ENCODE data around the gene SSTR3.

Gene SSTR3

DNA sequence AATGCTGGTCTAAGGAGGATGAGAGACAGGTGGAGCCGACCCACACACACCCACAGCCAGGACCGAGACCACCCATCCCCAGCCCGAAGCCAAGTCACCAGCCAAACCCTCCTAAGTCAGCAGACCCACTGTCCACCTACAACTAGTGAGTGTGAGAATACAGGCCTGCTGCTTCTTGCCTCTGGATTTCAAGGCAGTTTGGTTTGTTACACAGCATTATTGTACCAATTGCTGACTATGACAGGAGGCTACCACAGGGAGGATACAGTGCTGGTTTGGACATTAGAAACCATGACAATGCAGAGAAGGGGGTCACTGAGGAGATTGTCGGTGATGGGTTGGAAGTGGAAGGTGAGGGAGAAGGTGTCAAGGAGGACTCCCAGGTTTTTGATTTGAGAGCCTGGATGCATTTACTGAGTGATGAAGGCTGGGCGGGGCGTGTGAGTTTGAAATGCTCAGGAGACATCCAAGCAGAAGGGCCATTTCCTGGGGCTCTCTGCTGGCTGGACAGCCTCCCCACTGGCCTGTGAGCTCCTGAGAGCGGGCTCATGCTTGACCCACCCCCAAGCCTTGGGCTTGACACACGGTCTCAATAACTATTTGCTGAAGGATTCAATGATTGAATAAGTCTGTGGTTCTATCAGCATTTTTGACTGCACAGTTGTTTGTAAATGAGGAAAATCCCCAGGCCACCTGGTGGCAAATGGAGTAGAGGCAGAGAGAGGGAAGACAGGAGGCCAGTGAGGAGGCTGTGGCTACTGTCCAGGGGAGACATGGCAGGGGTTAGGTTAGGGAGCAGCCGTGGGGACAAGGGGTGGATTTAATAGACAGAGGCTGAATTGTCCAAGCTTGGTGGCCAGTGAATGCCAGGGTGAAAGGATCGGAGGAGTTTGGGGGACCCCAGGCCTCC is 9.4 kb upstream of the SSTR3 start:
- Histone ChIP-seq H3K79me2 (ENCODE audit: control insufficient read depth, insufficient read depth, low read length, poor library complexity) (no peaks in the 10 kb centered on the region), H3K27ac (ENCODE audit: low read depth, low read length) (no peak overlapping the region), H3K23ac (ENCODE audit: low read length) (no peak overlapping the region), H3K27me3 (ENCODE audit: insufficient read depth, low read length) (no peaks in the 10 kb centered on the region), H3K4ac (ENCODE audit: low read depth, low read length) (no peak overlapping the region), H4K12ac (ENCODE audit: low read depth, low read length) (no peak overlapping the region), H2AFZ (ENCODE audit: insufficient read depth, low read length, poor library complexity) (no peak overlapping the region), H3K4me1 (ENCODE audit: control insufficient read depth in 1 of 2, insufficient read depth in 2 of 2, low read length in 2 of 2) (no peaks in the 10 kb centered on the region), H2BK120ac (ENCODE audit: insufficient read depth, low read length, poor library complexity) (no peak overlapping the region), H3K36me3 (ENCODE audit: control insufficient read depth in 1 of 2, insufficient read depth in 2 of 2, low read length in 2 of 2) (no peaks in the 10 kb centered on the region), H3K18ac (ENCODE audit: low read length) (no peak overlapping the region), H3K79me1 (ENCODE audit: low read length) (no peaks in the 10 kb centered on the region), H3K4me2 (ENCODE audit: low read length) (no peak overlapping the region), H3K4me3 (ENCODE audit: low read depth, low read length) (no peak overlapping the region), H3K9ac (ENCODE audit: low read length) (no peak overlapping the region), H4K91ac (ENCODE audit: low read depth, low read length) (no peak overlapping the region), H4K8ac (ENCODE audit: low read depth, low read length) (no peak overlapping the region), H2BK12ac (ENCODE audit: low read length) (no peak overlapping the region), H3K9me3 (ENCODE audit: insufficient read depth, low read depth, low read length) (peaks cover 3% of the 10 kb centered on the region), H2AK5ac (ENCODE audit: low read length) (no peak overlapping the region), H3K14ac (ENCODE audit: low read length) (no peak overlapping the region), H2BK5ac (ENCODE audit: low read depth, low read length, poor library complexity) (no peak overlapping the region)
- no peak for DNase-seq
- WGBS (ENCODE audit: extremely low coverage, insufficient coverage, insufficient read length) = no CpG with 5 or more reads among the region's 10 CpGs

DNA sequence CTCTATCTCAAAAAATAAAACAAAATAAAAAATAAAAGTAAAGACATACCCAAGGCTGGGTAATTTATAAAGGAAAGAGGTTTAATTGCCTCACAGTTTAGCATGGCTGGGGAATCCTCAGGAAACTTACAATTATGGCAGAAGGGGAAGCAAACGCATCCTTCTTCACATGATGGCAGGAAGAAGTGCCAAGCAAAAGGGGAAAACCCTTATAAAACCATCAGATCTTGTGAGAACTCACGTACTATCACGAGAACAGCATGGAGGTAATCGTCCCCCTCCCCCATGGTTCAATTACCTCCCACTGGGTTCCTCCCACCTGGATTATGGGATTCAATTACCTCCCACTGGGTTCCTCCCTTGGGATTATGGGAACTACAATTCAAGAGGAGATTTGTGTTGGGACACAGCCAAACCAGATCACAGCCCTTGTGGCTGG is 8.3 kb upstream of the SSTR3 start:
- Histone ChIP-seq H2BK5ac (ENCODE audit: low read depth, low read length, poor library complexity) (no peak overlapping the region), H3K23ac (ENCODE audit: low read length) (no peak overlapping the region), H2BK120ac (ENCODE audit: insufficient read depth, low read length, poor library complexity) (no peak overlapping the region), H3K14ac (ENCODE audit: low read length) (no peak overlapping the region), H3K36me3 (ENCODE audit: control insufficient read depth in 1 of 2, insufficient read depth in 2 of 2, low read length in 2 of 2) (no peaks in the 10 kb centered on the region), H3K27me3 (ENCODE audit: insufficient read depth, low read length) (no peaks in the 10 kb centered on the region), H3K4me3 (ENCODE audit: low read depth, low read length) (no peak overlapping the region), H2AK5ac (ENCODE audit: low read length) (no peak overlapping the region), H4K8ac (ENCODE audit: low read depth, low read length) (no peak overlapping the region), H3K9me3 (ENCODE audit: insufficient read depth, low read depth, low read length) (peaks cover 3% of the 10 kb centered on the region), H3K79me2 (ENCODE audit: control insufficient read depth, insufficient read depth, low read length, poor library complexity) (no peaks in the 10 kb centered on the region), H3K4me1 (ENCODE audit: control insufficient read depth in 1 of 2, insufficient read depth in 2 of 2, low read length in 2 of 2) (no peaks in the 10 kb centered on the region), H4K91ac (ENCODE audit: low read depth, low read length) (no peak overlapping the region), H3K18ac (ENCODE audit: low read length) (no peak overlapping the region), H2BK12ac (ENCODE audit: low read length) (no peak overlapping the region), H3K4ac (ENCODE audit: low read depth, low read length) (no peak overlapping the region), H2AFZ (ENCODE audit: insufficient read depth, low read length, poor library complexity) (no peak overlapping the region), H3K4me2 (ENCODE audit: low read length) (no peak overlapping the region), H3K27ac (ENCODE audit: low read depth, low read length) (no peak overlapping the region), H3K79me1 (ENCODE audit: low read length) (no peaks in the 10 kb centered on the region), H4K12ac (ENCODE audit: low read depth, low read length) (no peak overlapping the region), H3K9ac (ENCODE audit: low read length) (no peak overlapping the region)
- WGBS (ENCODE audit: extremely low coverage, insufficient coverage, insufficient read length) = no CpG with 5 or more reads among the region's 4 CpGs
- DNase-seq = no peak

DNA sequence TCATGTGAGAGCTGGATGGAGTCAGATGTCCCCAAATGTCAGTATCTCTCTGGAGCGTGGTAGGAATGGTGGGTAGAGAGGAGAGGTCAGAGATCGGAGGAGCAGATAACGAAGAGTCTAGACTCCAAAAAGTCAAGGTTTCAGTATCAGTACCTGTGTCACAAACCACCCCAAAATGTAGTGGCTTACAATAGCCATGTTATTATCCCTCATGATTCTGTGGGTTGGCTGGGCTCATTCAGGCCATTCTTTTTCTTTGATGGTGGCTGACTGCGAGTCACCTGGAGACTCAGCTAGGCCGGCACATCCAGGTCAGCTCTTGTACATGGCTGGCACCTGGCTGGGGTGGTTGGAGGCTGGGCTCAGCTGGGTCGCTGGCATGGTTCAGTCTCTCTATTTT is 7.3 kb upstream of the SSTR3 start:
- Histone ChIP-seq H3K4me3 (ENCODE audit: low read depth, low read length) (no peak overlapping the region), H3K14ac (ENCODE audit: low read length) (no peak overlapping the region), H3K36me3 (ENCODE audit: control insufficient read depth in 1 of 2, insufficient read depth in 2 of 2, low read length in 2 of 2) (no peaks in the 10 kb centered on the region), H3K4me2 (ENCODE audit: low read length) (no peak overlapping the region), H3K27me3 (ENCODE audit: insufficient read depth, low read length) (no peaks in the 10 kb centered on the region), H3K9ac (ENCODE audit: low read length) (no peak overlapping the region), H4K8ac (ENCODE audit: low read depth, low read length) (no peak overlapping the region), H3K4me1 (ENCODE audit: control insufficient read depth in 1 of 2, insufficient read depth in 2 of 2, low read length in 2 of 2) (no peaks in the 10 kb centered on the region), H4K12ac (ENCODE audit: low read depth, low read length) (no peak overlapping the region), H4K91ac (ENCODE audit: low read depth, low read length) (no peak overlapping the region), H3K79me1 (ENCODE audit: low read length) (no peaks in the 10 kb centered on the region), H3K27ac (ENCODE audit: low read depth, low read length) (no peak overlapping the region), H3K79me2 (ENCODE audit: control insufficient read depth, insufficient read depth, low read length, poor library complexity) (no peaks in the 10 kb centered on the region), H2AK5ac (ENCODE audit: low read length) (no peak overlapping the region), H2AFZ (ENCODE audit: insufficient read depth, low read length, poor library complexity) (no peak overlapping the region), H3K23ac (ENCODE audit: low read length) (no peak overlapping the region), H3K4ac (ENCODE audit: low read depth, low read length) (no peak overlapping the region), H3K9me3 (ENCODE audit: insufficient read depth, low read depth, low read length) (peaks cover 3% of the 10 kb centered on the region), H3K18ac (ENCODE audit: low read length) (no peak overlapping the region), H2BK12ac (ENCODE audit: low read length) (no peak overlapping the region), H2BK5ac (ENCODE audit: low read depth, low read length, poor library complexity) (no peak overlapping the region), H2BK120ac (ENCODE audit: insufficient read depth, low read length, poor library complexity) (no peak overlapping the region)
- no peak for DNase-seq
- WGBS (ENCODE audit: extremely low coverage, insufficient coverage, insufficient read length) = no CpG with 5 or more reads among the region's 6 CpGs

DNA sequence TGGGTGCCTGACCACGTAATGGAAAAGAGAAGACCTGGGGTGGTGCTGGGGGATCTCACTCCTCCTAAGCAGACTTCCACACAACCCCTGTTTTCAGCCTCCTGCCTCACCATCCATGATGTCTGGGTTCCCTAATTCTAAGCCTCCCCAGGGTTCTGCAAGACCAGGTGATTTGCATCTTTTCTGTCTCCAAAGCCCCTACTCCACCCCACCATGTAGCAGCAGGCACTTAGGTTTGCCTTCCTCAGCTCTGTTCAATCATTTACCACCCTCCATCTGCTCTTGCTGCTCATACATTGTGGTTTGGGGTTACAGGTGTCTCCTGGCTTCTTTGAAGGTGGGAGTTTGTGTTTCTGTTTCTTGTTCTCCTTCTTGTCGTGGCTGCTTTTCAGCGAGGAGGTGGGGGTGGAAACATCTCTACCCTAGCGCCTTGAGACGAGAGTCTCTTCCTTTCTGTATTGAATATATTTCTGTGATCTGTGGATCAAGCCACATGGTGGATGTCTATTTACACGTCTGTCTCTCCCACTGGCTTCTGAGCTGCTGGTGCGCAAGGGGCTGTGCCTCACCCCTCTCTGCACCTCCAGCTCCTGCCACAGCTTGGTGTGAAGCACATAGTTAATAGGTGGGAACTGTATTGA is 6.6 kb upstream of the SSTR3 start:
- Histone ChIP-seq H2AK5ac (ENCODE audit: low read length) (no peak overlapping the region), H3K4me2 (ENCODE audit: low read length) (no peak overlapping the region), H3K79me1 (ENCODE audit: low read length) (no peaks in the 10 kb centered on the region), H2BK5ac (ENCODE audit: low read depth, low read length, poor library complexity) (no peak overlapping the region), H4K91ac (ENCODE audit: low read depth, low read length) (no peak overlapping the region), H2BK12ac (ENCODE audit: low read length) (no peak overlapping the region), H2BK120ac (ENCODE audit: insufficient read depth, low read length, poor library complexity) (no peak overlapping the region), H3K36me3 (ENCODE audit: control insufficient read depth in 1 of 2, insufficient read depth in 2 of 2, low read length in 2 of 2) (no peaks in the 10 kb centered on the region), H3K4me1 (ENCODE audit: control insufficient read depth in 1 of 2, insufficient read depth in 2 of 2, low read length in 2 of 2) (no peaks in the 10 kb centered on the region), H3K9ac (ENCODE audit: low read length) (no peak overlapping the region), H2AFZ (ENCODE audit: insufficient read depth, low read length, poor library complexity) (no peak overlapping the region), H3K4ac (ENCODE audit: low read depth, low read length) (no peak overlapping the region), H3K79me2 (ENCODE audit: control insufficient read depth, insufficient read depth, low read length, poor library complexity) (no peaks in the 10 kb centered on the region), H3K23ac (ENCODE audit: low read length) (no peak overlapping the region), H3K27ac (ENCODE audit: low read depth, low read length) (no peak overlapping the region), H3K9me3 (ENCODE audit: insufficient read depth, low read depth, low read length) (peaks cover 3% of the 10 kb centered on the region), H3K4me3 (ENCODE audit: low read depth, low read length) (no peak overlapping the region), H4K12ac (ENCODE audit: low read depth, low read length) (no peak overlapping the region), H3K18ac (ENCODE audit: low read length) (no peak overlapping the region), H3K14ac (ENCODE audit: low read length) (no peak overlapping the region), H4K8ac (ENCODE audit: low read depth, low read length) (no peak overlapping the region), H3K27me3 (ENCODE audit: insufficient read depth, low read length) (no peaks in the 10 kb centered on the region)
- no CpG with 5 or more reads among the region's 7 CpGs for WGBS (ENCODE audit: extremely low coverage, insufficient coverage, insufficient read length)
- no peak for DNase-seq
